K562 (cell line): ENCODE results near the gene PPM1E. TPM values are rescaled to one million over a fixed set of nuclear protein-coding genes. Genes with fewer than 3 reads are reported as not detected.

ENCODE experiments used
- ATAC-seq: fragments of 200-7000 bp; cut with Tn5 transposase; 3 replicates; pipeline ENCODE4 v1.9.1; 2020; ENCODE audit warnings: moderate library complexity
- BruUV-seq: library from RNA; stranded (reverse); fragments of 400-500 nt; replicated peaks from 2 replicates; lab custom pipeline; 2021; lab: Mats Ljungman, UMichigan
- CTCF ChIA-PET: fragments of 300-600 bp; formaldehyde crosslinking; extraction: SDS; loops from one replicate; lab custom pipeline; 2021; ENCODE audit warnings: low intra/inter-chr PET ratio; lab: Yijun Ruan, JAX
- POLR2A ChIA-PET: fragments of 300-600, 350-650 bp; sonication (Branson Sonifier 250); formaldehyde crosslinking; extraction: SDS; loops from one replicate; lab custom pipeline; 2021; ENCODE audit warnings: antibody characterized with exemption, inconsistent platforms; lab: Yijun Ruan, JAX
- DNase-seq, 4 experiments: peaks; one replicate each; pipeline versions ENCODE4 v3.0.0 to v3.0.0-alpha.2; 2011 to 2018; ENCODE audit warnings: low spot score in 3 of 4, mixed read lengths in 3 of 4; ENCODE audit errors: extremely low read depth in 1 of 4
- FAIRE-seq: peaks from 2 replicates; lab custom pipeline; 2011; peaks lifted over from hg19 to GRCh38; lab: Jason Lieb, UNC
- H2AFZ ChIP-seq: 2 replicates; pipeline ENCODE4 v1.6.0; 2011; ENCODE audit warnings: low read depth, low read length, control low read depth, inconsistent platforms
- H3K27ac ChIP-seq: fragments of 200-600 bp; 3 replicates; pipeline ENCODE4 v1.8.0; 2011; ENCODE audit warnings: low read depth, mild to moderate bottlenecking, control low read depth, inconsistent platforms, low read length, moderate library complexity, mixed read lengths; ENCODE audit errors: extremely low read depth
- H3K27me3 ChIP-seq, 2 experiments: fragments of 300-600 bp in 1 of 2; 2 replicates in 1 of 2; 3 replicates in 1 of 2; pipeline versions ENCODE4 v1.6.0 to v1.8.0; 2011; ENCODE audit warnings: inconsistent platforms in 2 of 2, low read length in 2 of 2, mild to moderate bottlenecking in 1 of 2, mixed read lengths in 1 of 2, moderate library complexity in 1 of 2; ENCODE audit not compliant: control insufficient read depth in 2 of 2, insufficient read depth in 2 of 2
- H3K36me3 ChIP-seq: fragments of 300-600 bp; 3 replicates; pipeline ENCODE4 v1.8.0; 2011; ENCODE audit warnings: mild to moderate bottlenecking, low read length, inconsistent platforms; ENCODE audit not compliant: control insufficient read depth, insufficient read depth
- H3K4me1 ChIP-seq, 2 experiments: fragments of 200-600 bp in 1 of 2; replicated peaks in 1 of 2; 2 replicates in 1 of 2; 3 replicates in 1 of 2; pipeline versions ENCODE4 v1.5.1 to v1.8.0; 2011; ENCODE audit warnings: inconsistent platforms in 2 of 2, low read length in 2 of 2, mild to moderate bottlenecking in 1 of 2, mixed read lengths in 1 of 2, moderate library complexity in 1 of 2; ENCODE audit not compliant: control insufficient read depth in 2 of 2, insufficient read depth in 2 of 2
- H3K4me2 ChIP-seq: 2 replicates; pipeline ENCODE4 v1.6.1; 2011; ENCODE audit warnings: low read length, control low read depth, inconsistent platforms, mixed read lengths; ENCODE audit not compliant: insufficient read depth
- H3K4me3 ChIP-seq: fragments of 200-600 bp; sonication (generic), shearing (Covaris generic); 2 replicates; pipeline ENCODE4 v1.5.1; 2016; ENCODE audit warnings: control low read depth, inconsistent platforms
- H3K79me2 ChIP-seq: fragments of 200-600 bp; 3 replicates; pipeline ENCODE4 v1.8.0; 2011; ENCODE audit warnings: low read length, inconsistent platforms; ENCODE audit not compliant: control insufficient read depth, insufficient read depth
- H3K9ac ChIP-seq, 2 experiments: 2 replicates each; pipeline versions ENCODE4 v1.6.0 to v1.6.1; 2011; ENCODE audit warnings: low read depth in 2 of 2, low read length in 2 of 2, control low read depth in 1 of 2, inconsistent platforms in 1 of 2, mild to moderate bottlenecking in 1 of 2, mixed read lengths in 1 of 2; ENCODE audit not compliant: insufficient read depth in 1 of 2
- H3K9me1 ChIP-seq: one replicate; pipeline ENCODE4 v1.6.0; 2011; ENCODE audit warnings: inconsistent platforms, mild to moderate bottlenecking, low read length, moderate library complexity; ENCODE audit not compliant: control insufficient read depth, insufficient read depth
- H3K9me3 ChIP-seq: replicated peaks from 2 replicates; pipeline ENCODE4 v1.5.1; 2011; ENCODE audit warnings: low read depth, low read length, inconsistent platforms; ENCODE audit not compliant: control insufficient read depth, insufficient read depth
- H4K20me1 ChIP-seq: replicated peaks from 2 replicates; pipeline ENCODE4 v1.6.1; 2011; ENCODE audit warnings: low read length, inconsistent platforms, mixed read lengths; ENCODE audit not compliant: control insufficient read depth, insufficient read depth
- CBX2 ChIP-seq: fragments of 200-600 bp; sonication (generic); IDR thresholded peaks from one replicate; pipeline ENCODE4 v1.6.1; 2012; ENCODE audit warnings: mild to moderate bottlenecking, low read length, inconsistent platforms; ENCODE audit not compliant: insufficient read depth, poor library complexity, severe bottlenecking
- CEBPB ChIP-seq: fragments of 450-650 bp; IDR thresholded peaks from 2 replicates; pipeline ENCODE4 v1.6.1; 2016; ENCODE audit warnings: missing genetic modification characterization, missing compliant biosample characterization
- CEBPG ChIP-seq, 3 experiments: fragments of 200-800 bp in 1 of 3; sonication (Bioruptor generic) in 1 of 3; sonication (generic) in 1 of 3; formaldehyde crosslinking in 1 of 3; IDR thresholded peaks in 2 of 3; conservative IDR thresholded peaks in 1 of 3; 2 replicates each; pipeline versions ENCODE4 v1.6.1 to v1.8.0; 2016 to 2022; ENCODE audit warnings: missing compliant biosample characterization in 2 of 3, missing genetic modification characterization in 2 of 3, mild to moderate bottlenecking in 1 of 3, missing genetic modification reagents in 1 of 3
- HDGF ChIP-seq: fragments of 450-650 bp; IDR thresholded peaks from 2 replicates; pipeline ENCODE4 v1.6.1; 2016
- MED1 ChIP-seq: sonication (generic); formaldehyde crosslinking; IDR thresholded peaks from 2 replicates; pipeline ENCODE4 v1.8.1; 2023; ENCODE audit warnings: missing genetic modification reagents, borderline replicate concordance
- RBM22 ChIP-seq: fragments of 200-400 bp; formaldehyde crosslinking; IDR thresholded peaks from 2 replicates; pipeline ENCODE4 v1.6.1; 2018; ENCODE audit warnings: low read length, low read depth; ENCODE audit not compliant: poor library complexity, severe bottlenecking
- U2AF2 ChIP-seq: fragments of 200-400 bp; formaldehyde crosslinking; optimal IDR thresholded peaks from 2 replicates; pipeline ENCODE3; 2017; ENCODE audit warnings: low read depth, mild to moderate bottlenecking, low read length
- ZNF184 ChIP-seq: sonication (generic); formaldehyde crosslinking; IDR thresholded peaks from 2 replicates; pipeline ENCODE4 v1.5.0; 2020; ENCODE audit warnings: missing genetic modification reagents
- WGBS: fragments of 100-300 bp; shearing (Covaris generic); methylation state at CpG from one replicate; pipeline ENCODE4 v1.1.6; 2016; ENCODE audit warnings: low coverage, mixed read lengths; ENCODE audit not compliant: insufficient coverage; ENCODE audit errors: missing lambda C conversion rate; 5-methylcytosine and 5-hydroxymethylcytosine counted together
- in situ Hi-C: fragments of 300-500 bp; cut with MboI; formaldehyde crosslinking; loops from 4 replicates; pipeline ENCODE4 v1.15.0; 2018; ENCODE audit warnings: inconsistent platforms, mixed read lengths
- intact Hi-C: fragments of 100-400 bp; cut with micrococcal nuclease; formaldehyde crosslinking; loops from 2 replicates; pipeline ENCODE4 v1.14.2; 2022
- polyA plus RNA-seq, 8 experiments: library from polyadenylated mRNA; depleted of rRNA in 4 of 8; stranded (reverse) in 5 of 8; unstranded in 3 of 8; fragments of >200 nt; fragmentation: Nextera tagmentation in 2 of 8; fragmentation: Illumina TruSeq in 1 of 8; extraction: Ambion mirVana in 2 of 8; extraction: Trizol in 1 of 8; gene quantifications; 2 replicates each; pipeline versions ENCODE4 v1.2.1 to v1.2.3, GENCODE V29; 2011 to 2014; ENCODE audit warnings: inconsistent platforms in 1 of 8, missing spikeins in 1 of 8
- total RNA-seq, 7 experiments: library from RNA; depleted of rRNA in 6 of 7; stranded (reverse); fragments of >200 nt in 6 of 7; fragmentation: Illumina TruSeq in 2 of 7; extraction: Trizol in 2 of 7; gene quantifications; 2 replicates each; pipeline versions ENCODE4 v1.2.1 to v1.2.3, GENCODE V29; 2011 to 2021; ENCODE audit warnings: low replicate concordance in 1 of 7
- TF ChIP-seq, protein P1 (sequence below): fragments of 450-650 bp; IDR thresholded peaks from 2 replicates; pipeline ENCODE4 v1.6.1; 2016; ENCODE audit warnings: missing biosample characterization, missing genetic modification characterization
- TF ChIP-seq, protein P2 (sequence below): fragments of 450-650 bp; IDR thresholded peaks from 2 replicates; pipeline ENCODE4 v1.6.1; 2018; ENCODE audit warnings: mild to moderate bottlenecking, low read depth; ENCODE audit not compliant: partially characterized antibody

The PPM1E gene
- total and polyA plus RNA-seq, 9 of the 15 experiments (the other 6 are each of a cell fraction or from before 2014, with no cell fraction given): 1.0 to 5.7 (median 4.7) TPM

DNA sequence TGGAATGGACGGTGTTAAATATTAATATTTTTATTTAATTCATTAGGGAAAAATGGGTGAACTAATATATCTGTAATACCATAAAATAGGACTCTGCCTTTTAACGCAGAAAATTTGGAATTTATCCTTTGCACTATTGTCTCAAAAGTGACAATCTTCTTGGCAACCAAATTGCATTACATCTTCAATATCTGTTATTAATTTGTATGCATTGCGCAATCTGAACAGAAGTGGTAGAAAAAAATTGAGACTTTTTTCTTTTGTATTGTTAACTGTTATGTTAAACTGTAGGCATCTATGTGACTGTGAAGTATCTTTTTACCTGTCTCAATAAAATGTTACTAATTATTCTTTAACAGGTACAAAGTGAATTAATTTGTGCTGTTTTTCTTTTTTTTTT lies 55.6 kb downstream of the PPM1E start:
- TF ChIP-seq CEBPG (CRISPR knock-in tag; IDR thresholded peaks at IDR 0.05): 0 out of 2 replicates have a peak, but pooled peaks have one; percentile 11
- peak; percentile 74 to 99 for TF ChIP-seq CEBPG (tag; conservative IDR thresholded peaks at IDR 0.05 in 1 of 2, IDR thresholded peaks at IDR 0.05 in 1 of 2)
- TF ChIP-seq CEBPB (tag): peak; percentile 95
- TF ChIP-seq U2AF2: no peak
- TF ChIP-seq, protein P1, sequence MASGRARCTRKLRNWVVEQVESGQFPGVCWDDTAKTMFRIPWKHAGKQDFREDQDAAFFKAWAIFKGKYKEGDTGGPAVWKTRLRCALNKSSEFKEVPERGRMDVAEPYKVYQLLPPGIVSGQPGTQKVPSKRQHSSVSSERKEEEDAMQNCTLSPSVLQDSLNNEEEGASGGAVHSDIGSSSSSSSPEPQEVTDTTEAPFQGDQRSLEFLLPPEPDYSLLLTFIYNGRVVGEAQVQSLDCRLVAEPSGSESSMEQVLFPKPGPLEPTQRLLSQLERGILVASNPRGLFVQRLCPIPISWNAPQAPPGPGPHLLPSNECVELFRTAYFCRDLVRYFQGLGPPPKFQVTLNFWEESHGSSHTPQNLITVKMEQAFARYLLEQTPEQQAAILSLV (tag): 0 out of 2 replicates have a peak, but pooled peaks have one; percentile 57
- POLR2A ChIA-PET: no interaction called here
- no peak for ATAC-seq

DNA sequence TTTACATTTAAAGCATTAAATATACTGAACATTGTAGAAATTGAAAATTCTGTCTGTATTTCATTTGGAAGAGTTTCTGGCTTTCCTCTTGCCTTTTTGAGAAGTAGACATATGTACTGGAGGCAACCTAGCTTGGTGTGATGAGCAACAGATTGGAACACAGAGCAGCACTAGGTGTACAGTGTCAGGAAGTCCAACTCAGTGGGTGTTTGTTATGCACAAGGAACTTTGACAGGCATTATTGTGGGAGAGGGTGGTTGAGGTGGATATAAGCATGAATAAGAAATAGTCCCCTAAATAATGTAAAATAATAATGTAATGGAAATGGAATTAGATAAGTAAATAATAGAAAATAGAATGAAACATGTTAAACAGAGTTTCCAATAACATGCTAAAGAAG lies 58.1 kb downstream of the PPM1E start:
- ATAC-seq: no peak
- Histone ChIP-seq H3K27me3 (no peaks in the 10 kb centered on the region), H2AFZ (no peak overlapping the region), H3K79me2 (no peaks in the 10 kb centered on the region), H3K36me3 (no peaks in the 10 kb centered on the region), H3K9me1 (no peaks in the 10 kb centered on the region), H3K4me1 (no peaks in the 10 kb centered on the region), H3K4me2 (no peak overlapping the region), H3K4me3 (no peak overlapping the region), H3K9me3 (no peaks in the 10 kb centered on the region)
- intact Hi-C loops: no loop called here
- no peak for DNase-seq
- ChIA-PET CTCF (no interaction called here), POLR2A (interaction anchor here (0.6 to 1.3 kb wide), 3 partner anchors 10 to 25 kb away, joined by 3 to 4 read pairs (median 3); no protein-coding TSS in a partner anchor)
- no peak for FAIRE-seq
- BruUV-seq: no TSS peak
- in situ Hi-C loops: no loop called here
- TF ChIP-seq, protein P2, sequence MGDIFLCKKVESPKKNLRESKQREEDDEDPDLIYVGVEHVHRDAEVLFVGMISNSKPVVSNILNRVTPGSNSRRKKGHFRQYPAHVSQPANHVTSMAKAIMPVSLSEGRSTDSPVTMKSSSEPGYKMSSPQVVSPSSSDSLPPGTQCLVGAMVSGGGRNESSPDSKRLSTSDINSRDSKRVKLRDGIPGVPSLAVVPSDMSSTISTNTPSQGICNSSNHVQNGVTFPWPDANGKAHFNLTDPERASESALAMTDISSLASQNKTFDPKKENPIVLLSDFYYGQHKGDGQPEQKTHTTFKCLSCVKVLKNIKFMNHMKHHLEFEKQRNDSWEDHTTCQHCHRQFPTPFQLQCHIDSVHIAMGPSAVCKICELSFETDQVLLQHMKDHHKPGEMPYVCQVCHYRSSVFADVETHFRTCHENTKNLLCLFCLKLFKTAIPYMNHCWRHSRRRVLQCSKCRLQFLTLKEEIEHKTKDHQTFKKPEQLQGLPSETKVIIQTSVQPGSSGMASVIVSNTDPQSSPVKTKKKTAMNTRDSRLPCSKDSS: no peak
- TF ChIP-seq CBX2 (no peak), ZNF184 (CRISPR knock-in tag) (no peak), RBM22 (no peak), MED1 (CRISPR knock-in tag) (no peak), HDGF (no peak)
- TF ChIP-seq, all 486 proteins: peak for 0
- Histone ChIP-seq H3K27ac (no peak overlapping the region), H4K20me1 (no peaks in the 10 kb centered on the region), H3K9ac (no peak overlapping the region)

More for the DNA sequence above, 55.6 kb downstream of the PPM1E start:
- Histone ChIP-seq H3K9me1 (no peaks in the 10 kb centered on the region), H2AFZ (no peak overlapping the region), H3K36me3 (no peaks in the 10 kb centered on the region), H3K9ac (no peak overlapping the region), H3K4me3 (no peak overlapping the region), H3K4me2 (no peak overlapping the region), H3K27me3 (no peaks in the 10 kb centered on the region), H3K9me3 (no peaks in the 10 kb centered on the region), H3K27ac (no peak overlapping the region), H3K79me2 (no peaks in the 10 kb centered on the region), H3K4me1 (no peaks in the 10 kb centered on the region), H4K20me1 (no peaks in the 10 kb centered on the region)
- CTCF ChIA-PET: no interaction called here
- WGBS: 73% methylated on average over 3 of the region's 3 CpGs
- no peak for FAIRE-seq
- intact Hi-C loops: no loop called here
- no peak for DNase-seq
- in situ Hi-C loops: no loop called here
- BruUV-seq: no TSS peak
